GM21619 (cell line): ENCODE data around the gene AXDND1.

Source experiments
- ATAC-seq: cut with Tn5 transposase; IDR thresholded peaks from one replicate; pipeline ENCODE4 v1.9.1; 2021; ENCODE audit not compliant: unreplicated experiment

AXDND1 gene

DNA sequence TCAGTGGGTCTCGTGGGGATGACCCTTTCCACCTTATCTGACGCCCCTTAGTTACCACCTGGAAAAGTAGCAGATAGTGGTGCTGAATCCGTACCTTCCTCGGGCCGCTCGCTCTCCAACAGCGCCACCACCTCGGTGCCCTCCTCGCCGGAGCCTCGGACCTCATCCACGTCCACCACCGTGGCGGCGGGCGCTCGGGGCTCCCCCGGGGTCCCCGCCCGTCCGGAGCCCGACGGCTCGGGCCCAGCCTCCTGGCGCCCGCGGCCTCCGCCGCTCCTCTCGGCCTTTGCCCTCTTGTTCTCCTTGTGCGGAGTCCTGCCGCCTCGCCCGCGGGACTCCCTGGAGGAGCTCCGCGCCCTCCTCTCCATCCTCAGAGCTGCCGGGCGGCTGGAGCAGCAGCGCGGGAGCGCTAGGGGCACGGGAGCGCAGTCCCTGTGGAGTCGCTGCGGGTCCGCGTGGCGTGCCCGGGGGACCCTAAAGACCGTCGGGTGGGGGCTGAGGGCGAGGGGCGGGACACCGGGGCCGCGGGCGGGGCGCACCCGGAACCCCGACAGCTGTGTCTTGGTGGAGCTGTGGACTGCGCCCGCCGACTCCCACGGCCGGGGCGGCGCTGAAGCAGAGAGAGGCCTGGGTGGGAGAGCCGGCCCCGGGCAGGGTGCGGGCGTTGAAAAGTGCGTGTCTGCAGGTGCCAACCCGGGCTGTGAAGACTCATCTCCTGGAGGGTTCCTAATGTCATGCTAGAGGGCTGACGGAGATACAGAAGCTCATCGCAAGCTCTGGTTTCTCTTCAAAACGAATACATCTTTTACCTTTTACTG lies 209.9 kb downstream of the AXDND1 start, which contains the start of gene NPHS2:
Gene NPHS2, minus strand, starts transcription at position 452 of the 818 bp plus-strand sequence. Its CDS starts 84 bp downstream, at position 368.
- no peak for ATAC-seq

DNA sequence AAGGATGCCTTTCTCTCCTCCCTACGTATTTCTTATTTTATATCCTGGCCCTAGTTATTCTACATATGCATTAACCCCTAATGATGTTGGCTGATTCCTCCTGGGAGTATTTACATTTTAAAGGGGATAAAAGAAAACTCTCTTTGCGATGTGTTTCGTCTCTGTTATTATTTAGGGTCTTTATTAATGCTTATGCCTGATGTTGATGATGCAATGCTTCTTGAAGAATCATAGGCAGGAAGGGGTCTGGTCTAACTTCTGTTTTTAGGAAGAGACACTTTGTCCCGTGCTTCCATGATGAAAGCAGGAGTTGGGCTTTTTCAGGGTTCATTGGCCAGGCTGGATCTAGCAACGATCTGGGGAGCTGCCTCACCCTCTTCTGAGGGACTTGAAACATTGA lies 210.7 kb downstream of the AXDND1 start:
- no peak for ATAC-seq

DNA sequence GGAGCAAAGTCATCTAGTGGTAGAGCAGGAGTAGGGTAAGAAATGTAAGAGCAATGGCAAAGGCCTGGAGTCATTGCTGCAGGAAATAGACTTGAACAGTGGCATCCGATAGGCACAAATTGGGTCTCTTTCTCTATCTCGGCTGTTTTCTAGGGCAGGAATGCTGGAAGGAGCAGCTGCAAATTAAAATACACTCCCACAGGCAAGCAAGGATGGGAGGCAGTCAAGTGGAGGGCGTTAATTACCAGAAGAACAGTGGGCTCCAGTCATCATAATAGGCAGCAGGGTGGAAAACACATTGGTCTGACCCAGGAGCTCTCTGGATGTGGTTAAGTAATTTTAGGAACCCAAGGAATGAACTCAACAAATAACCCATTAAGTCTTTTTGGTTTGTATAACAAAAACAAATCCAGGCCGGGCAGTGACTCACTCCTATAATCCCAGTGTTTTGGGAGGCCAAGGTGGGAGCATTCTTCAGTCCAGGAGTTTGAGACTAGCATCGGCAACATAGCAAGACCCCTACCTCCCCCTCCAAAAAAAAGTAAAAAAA lies 218.1 kb downstream of the AXDND1 start:
- no peak for ATAC-seq

DNA sequence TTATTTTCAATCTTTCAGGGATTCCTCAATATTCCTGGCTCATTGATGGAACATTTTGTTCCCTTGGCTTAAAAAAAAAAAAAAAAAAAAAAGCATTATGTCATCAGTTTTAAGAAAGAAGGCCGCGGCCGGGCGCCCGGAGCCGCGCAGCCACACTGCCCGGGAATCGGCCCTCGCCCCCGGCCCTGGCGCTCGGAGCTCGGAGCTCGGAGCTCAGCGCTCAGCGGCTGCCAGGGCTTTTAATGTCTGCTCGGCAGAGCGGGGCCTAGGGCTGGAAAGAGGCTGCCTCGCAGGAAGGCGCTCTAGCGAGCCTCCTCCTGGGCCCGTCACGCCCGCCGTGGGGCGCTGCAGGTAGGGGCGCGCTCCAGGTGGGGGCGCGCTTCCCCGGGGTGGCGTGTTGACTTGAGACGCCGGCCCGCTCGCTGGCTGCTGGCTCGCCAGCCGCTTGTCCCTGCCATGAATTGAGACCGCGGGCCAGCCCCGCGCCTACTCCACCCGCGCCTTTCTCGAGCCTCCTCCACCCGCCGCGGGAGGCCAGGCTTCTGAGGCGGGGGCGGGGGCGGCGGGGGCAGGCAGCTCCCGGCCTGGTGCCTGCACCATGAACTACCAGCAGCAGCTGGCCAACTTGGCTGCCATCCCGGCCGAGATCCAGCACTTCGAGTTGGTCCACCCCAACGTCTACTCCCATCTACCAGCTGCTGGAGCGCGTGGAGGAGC lies 220.5 kb downstream of the AXDND1 start:
- ATAC-seq, result no peak

DNA sequence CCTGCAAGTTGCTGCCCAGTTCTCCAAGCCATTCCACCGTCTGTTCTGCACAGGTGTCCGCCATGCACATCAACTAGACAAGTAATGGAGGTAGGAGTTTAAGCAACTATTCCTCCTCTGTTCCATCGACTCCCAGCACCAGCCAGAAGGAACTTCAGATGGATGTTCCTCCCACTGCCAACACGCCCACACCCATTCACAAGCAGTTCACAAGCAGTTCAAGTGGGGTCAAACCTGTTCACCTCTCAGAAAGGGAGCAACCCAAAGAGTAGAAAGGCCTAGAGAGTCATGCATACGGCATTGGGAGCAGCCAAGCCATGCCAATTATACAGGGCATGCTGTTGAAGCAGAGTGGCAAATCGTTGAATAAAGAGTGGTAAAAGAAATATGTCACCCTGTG lies 221.6 kb downstream of the AXDND1 start:
- ATAC-seq, result no peak

DNA sequence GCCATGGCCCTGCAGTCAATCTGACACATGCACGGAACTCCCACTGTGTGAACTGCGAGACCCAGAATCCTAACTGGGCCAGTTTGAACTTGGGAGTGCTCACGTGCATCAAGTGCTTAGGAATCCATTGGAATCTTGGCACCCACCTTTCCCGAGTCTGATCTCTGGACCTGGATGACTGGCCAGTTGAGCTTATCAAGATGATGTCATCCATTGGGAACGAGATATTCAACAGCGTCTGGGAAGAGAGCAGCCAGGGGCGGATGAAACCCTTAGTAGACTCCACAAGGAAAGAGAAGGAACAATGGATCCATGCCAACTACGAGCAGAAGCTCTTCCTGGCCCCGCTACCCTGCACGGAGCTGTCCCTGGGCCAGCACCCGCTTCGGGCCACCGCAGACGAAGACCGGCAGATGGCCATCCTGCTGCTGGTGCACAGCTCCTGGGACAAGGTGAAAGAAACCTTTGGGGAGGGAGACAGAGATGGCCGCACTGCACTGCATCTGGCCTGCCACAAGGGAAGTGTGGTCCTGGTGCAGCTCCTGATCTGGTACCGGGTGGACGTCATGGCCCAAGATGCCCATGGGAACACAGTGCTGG lies 222.8 kb downstream of the AXDND1 start:
- no peak for ATAC-seq

DNA sequence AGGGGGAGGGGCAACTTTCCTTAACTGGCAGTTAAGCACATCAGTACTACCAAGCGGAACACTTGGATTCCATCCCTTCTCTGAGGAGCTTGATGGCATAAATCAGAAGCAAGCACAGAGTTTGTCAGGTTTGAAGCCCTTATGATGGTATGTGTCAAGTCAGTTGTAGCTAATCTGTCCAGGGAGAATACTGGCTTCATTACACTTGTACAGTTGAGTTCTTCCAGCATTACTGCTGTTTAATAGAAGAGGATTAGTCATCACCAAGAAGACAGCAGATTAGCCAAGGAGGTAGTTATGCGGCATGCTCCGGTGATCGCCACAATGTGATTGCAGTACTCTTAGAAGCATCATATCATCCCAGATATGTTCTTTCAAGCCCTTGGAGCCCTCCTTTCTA lies 223.7 kb downstream of the AXDND1 start:
- ATAC-seq, result no peak

DNA sequence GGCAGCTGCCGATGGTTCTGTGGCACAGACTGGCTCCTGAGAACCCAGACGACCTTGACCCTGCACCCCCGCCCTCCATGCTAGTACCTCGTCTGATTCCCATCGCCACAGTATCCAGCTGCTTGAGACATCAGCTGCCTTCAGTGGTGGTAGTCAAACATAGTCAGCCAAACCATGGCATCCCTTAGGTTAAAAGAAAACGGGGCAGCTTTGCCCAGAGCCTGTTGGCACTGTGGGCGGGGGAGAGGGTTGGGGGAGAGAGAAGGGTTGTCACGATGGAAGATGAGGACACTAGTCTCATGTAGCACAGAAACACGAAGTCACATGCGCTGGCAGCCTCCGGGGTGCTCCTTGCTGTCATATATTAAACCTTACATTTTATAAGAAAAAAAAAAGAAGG lies 224.9 kb downstream of the AXDND1 start:
- ATAC-seq, result no peak

DNA sequence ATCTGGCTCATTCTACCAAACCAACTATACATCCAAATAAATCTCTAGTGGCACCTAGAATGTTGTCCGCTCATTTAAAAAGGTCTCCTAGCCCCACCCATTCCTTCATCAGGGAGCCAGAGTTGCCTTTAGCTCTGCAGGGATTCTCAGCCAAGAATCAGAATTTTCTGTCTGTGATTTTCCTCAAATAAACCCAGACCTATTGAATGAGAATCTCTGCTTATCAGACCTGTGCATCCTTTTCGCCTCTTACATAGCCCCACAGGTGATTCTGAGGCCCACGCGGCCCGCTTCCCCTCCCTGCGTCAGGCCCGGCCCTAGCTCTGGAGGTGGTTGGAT lies 225.5 kb downstream of the AXDND1 start:
- no peak for ATAC-seq

DNA sequence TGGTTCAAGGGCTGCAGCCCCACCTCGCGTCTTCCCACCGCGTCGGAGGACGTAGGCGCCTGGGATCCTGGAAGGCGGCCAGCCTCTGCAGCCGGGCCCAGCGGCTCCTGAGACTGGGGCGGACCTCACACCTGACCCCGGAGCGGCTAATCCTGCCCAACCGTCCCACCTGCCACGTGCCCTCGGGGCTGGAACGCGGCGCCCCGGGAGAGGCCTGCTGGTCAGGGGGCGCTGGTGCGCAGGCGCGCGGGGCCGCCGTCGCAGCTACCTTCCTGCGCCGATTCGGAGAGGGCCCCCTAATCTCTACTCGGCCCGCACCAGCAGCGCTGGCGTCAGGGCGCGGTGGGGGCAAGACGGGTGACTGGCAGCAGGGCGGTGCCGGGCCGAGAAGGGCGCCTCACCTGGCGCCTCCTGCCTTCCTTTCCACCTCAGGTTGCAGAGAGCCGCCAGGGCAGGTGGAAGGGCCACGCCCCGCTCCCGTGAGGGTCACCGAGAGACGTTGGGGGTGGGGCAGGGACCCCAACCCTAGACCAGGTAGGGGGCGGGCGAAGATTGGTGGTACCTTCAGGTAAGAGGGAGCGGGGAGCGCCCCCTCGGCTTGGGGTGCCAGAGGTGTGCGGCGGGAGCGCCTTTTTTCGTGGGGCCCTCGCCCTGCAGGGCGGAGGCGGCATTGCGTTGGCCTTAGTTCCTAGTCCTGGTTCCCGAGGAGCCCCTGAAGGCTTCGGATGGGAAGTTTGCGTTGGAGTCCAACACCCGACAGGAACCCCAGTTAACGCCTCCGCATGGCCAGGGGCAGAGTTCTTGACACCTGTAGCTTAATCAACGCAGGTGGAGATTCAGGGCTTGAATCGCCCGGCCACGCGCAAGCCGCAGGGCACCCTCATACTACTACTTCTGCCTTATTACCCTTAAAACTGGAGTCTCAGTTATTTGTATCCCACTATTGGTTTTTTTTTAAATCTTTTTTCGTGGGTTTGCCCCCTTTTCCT lies 226.1 kb downstream of the AXDND1 start, which contains the start of gene TDRD5:
Gene TDRD5, plus strand, starts transcription at position 241 of the 989 bp plus-strand sequence. CDS start 784 bp downstream, outside the sequence.
- ATAC-seq, result no peak

DNA sequence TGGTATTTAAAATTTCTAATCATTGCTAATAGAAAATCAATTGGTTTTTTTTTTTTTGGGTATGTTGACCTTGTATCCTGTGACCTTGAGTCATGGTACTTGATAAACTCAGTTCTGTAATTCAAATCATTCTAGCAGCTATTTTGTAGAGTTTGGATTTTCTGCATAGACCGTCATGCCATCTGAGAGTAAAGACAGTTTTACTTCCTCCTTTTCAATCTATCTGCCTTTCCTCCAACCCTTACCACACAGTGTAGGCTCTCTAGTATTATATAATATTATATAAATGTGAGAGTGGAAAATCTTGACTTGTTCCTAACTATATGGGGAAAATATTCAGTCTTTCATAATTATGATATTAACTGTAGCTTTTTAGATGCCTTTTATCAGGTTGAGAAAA lies 232.9 kb downstream of the AXDND1 start:
- no peak for ATAC-seq

DNA sequence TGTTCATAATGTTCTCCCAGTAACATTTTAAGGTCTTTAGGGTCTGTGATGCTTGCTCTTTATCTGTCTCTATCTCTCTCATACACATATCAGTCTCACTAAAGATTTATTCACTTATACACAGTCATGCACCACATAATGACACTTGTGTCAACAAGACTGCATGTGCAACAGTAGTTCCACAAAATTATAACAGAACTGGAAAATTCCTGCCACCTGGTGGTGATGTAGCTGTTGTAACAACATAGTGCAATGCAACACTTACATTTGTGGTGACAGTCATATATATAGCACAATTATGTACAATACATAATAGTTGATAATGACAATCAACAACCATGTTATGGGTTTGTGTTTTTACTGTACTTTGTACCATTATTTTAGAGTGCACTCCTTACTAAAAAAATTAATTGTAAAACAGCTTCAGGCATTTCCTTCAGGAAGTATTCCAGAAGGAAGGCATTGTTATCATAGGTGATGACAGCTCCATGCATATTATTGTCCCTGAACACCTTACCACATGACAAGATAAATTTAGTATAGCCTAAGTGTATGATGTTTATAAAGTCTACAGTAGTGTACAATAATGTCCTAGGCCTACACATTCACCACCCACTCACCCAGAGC lies 234.0 kb downstream of the AXDND1 start:
- ATAC-seq, result no peak

DNA sequence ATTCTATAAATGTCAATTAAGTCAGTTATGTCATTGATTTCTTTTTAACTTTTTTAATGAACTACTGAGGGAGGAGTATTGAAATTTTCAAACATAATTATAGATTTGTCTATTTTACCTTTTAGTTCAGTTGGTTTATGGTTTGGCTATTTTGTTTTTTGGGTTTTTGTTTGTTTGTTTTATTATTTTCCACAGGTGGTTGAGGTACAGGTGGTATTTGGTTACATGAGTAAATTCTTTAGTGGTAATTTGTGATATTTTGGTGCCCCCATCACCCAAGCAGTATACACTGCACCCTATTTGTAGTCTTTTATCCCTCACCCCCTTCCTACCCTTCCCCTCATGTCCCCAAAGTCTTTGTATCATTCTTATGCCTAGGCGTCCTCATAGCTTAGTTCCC lies 235.3 kb downstream of the AXDND1 start:
- no peak for ATAC-seq
